ENCODE measurements around the gene NHP2.
"Not testable (repeated sequence)": the region's sequence is repeated elsewhere in the genome, so short reads cannot be mapped to it uniquely, and the experiment has no call there.

GRCh38 chr5:178127300-178128009, 26.2 kb downstream of the NHP2 start:
- not testable (repeated sequence) for TF ChIP-seq CTCF (conservative IDR thresholded peaks at IDR 0.05); EZH2 (IDR thresholded peaks at IDR 0.05; ENCODE audit: low read depth)
